GM10248 (cell line): ENCODE results near the gene SLC11A2.

ENCODE experiments used
- CTCF ChIA-PET: fragments of 300-600 bp; sonication (Branson Sonifier 250); formaldehyde crosslinking; extraction: SDS; loops from one replicate; lab custom pipeline; 2021; ENCODE audit warnings: antibody characterized with exemption; lab: Yijun Ruan, JAX
- POLR2A ChIA-PET: fragments of 350-650 bp; sonication (Branson Sonifier 250); formaldehyde crosslinking; extraction: SDS; loops from one replicate; lab custom pipeline; 2020; ENCODE audit warnings: antibody characterized with exemption; lab: Yijun Ruan, JAX
- DNase-seq: peaks from one replicate; pipeline ENCODE4 v3.0.0; 2012; ENCODE audit errors: extremely low spot score
- CTCF ChIP-seq: IDR thresholded peaks from 2 replicates; pipeline ENCODE4 v1.5.1; 2012; ENCODE audit warnings: mild to moderate bottlenecking, low read depth; ENCODE audit errors: extremely low read depth, missing control alignments, control extremely low read depth

SLC11A2 gene

DNA sequence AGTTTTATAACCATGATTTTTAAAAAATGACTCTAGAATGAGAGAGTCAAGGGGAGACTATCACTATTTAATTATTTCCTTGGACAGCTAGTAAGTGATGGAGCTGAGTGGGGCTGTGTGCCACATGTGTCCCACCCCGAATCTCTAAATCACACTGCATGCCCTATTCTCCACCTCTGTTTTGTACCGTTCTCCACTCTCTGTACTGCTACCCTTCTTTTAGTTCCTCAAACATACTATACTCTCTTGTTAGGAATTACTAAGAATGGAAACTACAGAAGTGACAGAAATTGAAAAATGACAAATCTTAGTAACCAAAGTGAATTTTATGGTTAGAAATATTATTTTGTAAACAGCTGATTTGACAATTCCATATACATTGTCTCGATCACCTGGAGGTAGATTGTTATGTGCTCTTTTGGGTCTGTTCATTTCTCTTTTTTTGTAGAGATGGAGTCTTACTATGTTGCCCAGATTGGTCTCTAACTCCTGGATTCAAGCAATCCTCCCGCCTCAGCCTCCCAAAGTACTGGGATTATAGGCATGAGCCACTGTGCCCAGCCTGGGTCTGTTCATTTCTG is 35.9 kb downstream of the SLC11A2 start:
- no peak for DNase-seq
- ChIA-PET CTCF (interaction anchor here (0.7 to 1.5 kb wide), 2 partner anchors 14 to 163 kb away, joined by 3 to 5 read pairs; no protein-coding TSS in a partner anchor), POLR2A (no interaction called here)
- TF ChIP-seq CTCF: no peak

DNA sequence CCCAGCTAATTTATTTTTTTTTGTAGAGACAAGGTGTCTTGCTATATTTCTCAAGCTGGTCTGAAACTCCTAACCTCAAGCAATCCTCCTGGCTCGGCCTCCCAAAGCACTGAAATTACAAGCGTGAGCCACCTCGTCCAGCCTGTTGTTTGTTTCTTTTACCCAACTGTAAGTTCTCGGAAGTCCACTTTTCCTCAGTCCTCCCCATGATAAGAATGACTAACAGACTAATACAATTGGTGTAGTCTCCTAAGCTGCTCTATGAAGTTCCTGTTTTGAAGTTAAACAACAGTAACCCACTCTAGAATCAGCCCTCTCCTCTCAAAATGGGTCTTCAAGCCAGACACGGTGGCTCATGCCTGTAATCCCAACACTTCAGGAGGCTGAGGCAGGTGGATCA is 37.3 kb downstream of the SLC11A2 start:
- no peak for TF ChIP-seq CTCF
- no peak for DNase-seq
- ChIA-PET POLR2A (no interaction called here), CTCF (interaction anchor here (1.3 kb wide), 1 partner anchor 27 kb away, joined by 3 read pairs; no protein-coding TSS in a partner anchor)

- CTCF ChIA-PET: interaction anchor here (1.3 to 3.4 kb wide), 11 partner anchors 14 to 484 kb away, joined by 3 to 29 read pairs (median 6); partner anchors contain the start of genes ATF1, DIP2B and SLC11A2
- no peak for TF ChIP-seq CTCF
These were observed 38.1 kb downstream of the SLC11A2 start for GRCh38 chr12:50988051-50988450.

GRCh38 chr12:50986966-50987737 is 39.0 kb downstream of the SLC11A2 start:
- POLR2A ChIA-PET: interaction anchor here (1.0 kb wide), 1 partner anchor 96 kb away, joined by 3 read pairs; the partner anchor contains the start of gene CSRNP2
- peak; percentile 60 for TF ChIP-seq CTCF
- CTCF ChIA-PET: interaction anchor here (0.6 to 3.8 kb wide), 19 partner anchors 9 to 483 kb away, joined by 3 to 29 read pairs (median 5); partner anchors contain the start of genes ATF1, DIP2B and SLC11A2
- peak; percentile 35 for DNase-seq

More at GRCh38 chr12:50988051-50988450, 38.1 kb downstream of the SLC11A2 start:
- no peak for DNase-seq
- POLR2A ChIA-PET: no interaction called here

- CTCF ChIA-PET: interaction anchor here (1.2 to 3.8 kb wide), 11 partner anchors 10 to 276 kb away, joined by 3 to 29 read pairs (median 4); partner anchors contain the start of genes ATF1 and SLC11A2
- DNase-seq: no peak
- POLR2A ChIA-PET: no interaction called here
- no peak for TF ChIP-seq CTCF
These were observed 40.9 kb downstream of the SLC11A2 start for GRCh38 chr12:50985322-50985721.

GRCh38 chr12:50984586-50985298 is 41.4 kb downstream of the SLC11A2 start:
- ChIA-PET POLR2A (no interaction called here), CTCF (interaction anchor here (1.2 to 3.8 kb wide), 13 partner anchors 11 to 276 kb away, joined by 3 to 29 read pairs (median 4); partner anchors contain the start of genes ATF1 and SLC11A2)
- no peak for TF ChIP-seq CTCF
- no peak for DNase-seq
